SKM-1 (cell line): ENCODE measurements around the gene DOCK11.
A peak's percentile ranks its signal among the peaks of the same experiment; 100 is the strongest.

Experiments
- DNase-seq: peaks from one replicate; lab custom pipeline; 2025; ENCODE audit not compliant: unreplicated experiment; lab: John Stamatoyannopoulos, UW

The DOCK11 gene

DNA sequence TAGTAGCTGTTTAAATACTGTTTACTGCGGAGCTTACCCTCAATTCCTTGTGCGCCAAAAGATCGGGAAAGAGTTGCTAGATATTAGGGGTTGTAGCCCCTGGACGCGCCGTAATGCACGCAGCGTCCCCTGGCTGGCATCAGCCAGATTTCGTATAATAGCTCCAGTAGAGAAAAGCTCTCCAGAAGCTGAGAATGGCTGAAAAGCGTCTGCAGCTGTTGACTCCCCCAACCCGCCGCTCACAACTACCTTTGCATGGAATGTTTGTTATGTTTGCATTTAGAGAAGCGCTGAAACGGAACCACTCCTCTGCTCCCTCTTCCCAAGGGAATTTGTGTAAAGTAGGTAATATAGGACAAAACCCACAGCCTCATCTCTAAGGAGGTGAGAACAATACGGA is 3.7 kb downstream of the DOCK11 start:
- no peak for DNase-seq

- DNase-seq: peak; percentile 65
These were observed 6.7 kb downstream of the DOCK11 start for GRCh38 chrX:118502161-118502789.

- no peak for DNase-seq
These were observed 7.8 kb downstream of the DOCK11 start for GRCh38 chrX:118503260-118504041.

- no peak for DNase-seq
These were observed 9.0 kb downstream of the DOCK11 start for GRCh38 chrX:118504581-118504980.

GRCh38 chrX:118506805-118507480 is 11.3 kb downstream of the DOCK11 start:
- no peak for DNase-seq

GRCh38 chrX:118507766-118508165 is 12.2 kb downstream of the DOCK11 start:
- DNase-seq: no peak

- DNase-seq: no peak
These were observed 12.6 kb downstream of the DOCK11 start for GRCh38 chrX:118508221-118508620.

DNA sequence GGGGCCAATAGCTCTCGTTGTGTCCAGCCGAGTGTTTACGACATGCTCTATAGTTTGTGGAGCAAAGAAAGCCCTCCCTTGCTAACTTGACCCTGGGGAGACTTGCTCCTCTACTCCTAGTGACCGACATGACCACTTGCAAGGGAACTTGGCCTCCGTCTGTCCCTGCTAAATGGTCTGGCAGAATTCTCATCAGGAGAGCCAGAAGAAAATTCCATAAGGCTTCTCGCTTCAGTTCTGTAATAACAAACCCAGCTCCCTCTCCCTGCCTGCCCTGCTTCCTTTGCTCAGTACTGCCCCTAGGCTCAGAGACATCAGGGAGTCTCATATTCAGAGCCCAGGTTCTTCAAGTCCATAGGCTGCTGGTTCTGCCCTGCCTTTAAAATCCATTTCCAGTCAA is 13.0 kb downstream of the DOCK11 start:
- no peak for DNase-seq

GRCh38 chrX:118510111-118510510 is 14.5 kb downstream of the DOCK11 start:
- DNase-seq: no peak

DNA sequence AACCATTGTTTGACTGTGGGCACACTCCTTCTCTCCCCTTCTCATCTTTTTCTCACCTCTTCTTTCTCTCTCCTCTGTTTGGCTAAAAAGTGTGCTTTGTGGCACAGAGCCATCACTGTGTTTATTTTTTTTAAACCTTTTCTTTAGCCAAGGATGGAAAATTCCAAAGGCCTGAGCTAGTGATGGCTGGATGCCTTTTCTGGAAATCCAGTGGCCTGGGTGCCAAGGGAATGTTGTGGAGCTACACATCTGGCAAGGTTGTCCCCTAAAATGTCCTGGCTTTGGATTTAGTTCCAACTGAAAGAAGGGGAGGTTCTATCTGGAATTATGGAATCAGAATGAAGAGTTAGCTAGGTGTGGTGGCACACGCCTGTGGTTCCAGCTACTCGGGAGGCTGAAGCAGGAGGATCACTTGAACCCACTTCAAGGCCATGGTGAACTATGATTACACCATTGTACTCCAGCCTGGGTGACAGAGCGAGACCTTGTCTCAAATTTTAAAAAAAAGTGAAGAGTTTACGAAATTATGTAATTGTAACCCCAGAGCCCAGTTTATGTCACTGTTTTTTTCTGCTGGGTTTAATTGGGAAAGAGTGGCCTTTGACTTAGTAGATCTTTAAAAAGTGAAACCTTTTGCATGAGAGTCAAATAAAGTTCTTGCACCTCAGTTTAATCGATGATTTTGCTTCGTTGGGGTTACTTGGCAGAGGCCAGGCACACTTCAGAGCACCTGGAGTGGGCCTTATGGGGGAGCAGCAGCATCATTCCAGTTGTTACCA is 17.7 kb downstream of the DOCK11 start:
- DNase-seq: no peak

DNA sequence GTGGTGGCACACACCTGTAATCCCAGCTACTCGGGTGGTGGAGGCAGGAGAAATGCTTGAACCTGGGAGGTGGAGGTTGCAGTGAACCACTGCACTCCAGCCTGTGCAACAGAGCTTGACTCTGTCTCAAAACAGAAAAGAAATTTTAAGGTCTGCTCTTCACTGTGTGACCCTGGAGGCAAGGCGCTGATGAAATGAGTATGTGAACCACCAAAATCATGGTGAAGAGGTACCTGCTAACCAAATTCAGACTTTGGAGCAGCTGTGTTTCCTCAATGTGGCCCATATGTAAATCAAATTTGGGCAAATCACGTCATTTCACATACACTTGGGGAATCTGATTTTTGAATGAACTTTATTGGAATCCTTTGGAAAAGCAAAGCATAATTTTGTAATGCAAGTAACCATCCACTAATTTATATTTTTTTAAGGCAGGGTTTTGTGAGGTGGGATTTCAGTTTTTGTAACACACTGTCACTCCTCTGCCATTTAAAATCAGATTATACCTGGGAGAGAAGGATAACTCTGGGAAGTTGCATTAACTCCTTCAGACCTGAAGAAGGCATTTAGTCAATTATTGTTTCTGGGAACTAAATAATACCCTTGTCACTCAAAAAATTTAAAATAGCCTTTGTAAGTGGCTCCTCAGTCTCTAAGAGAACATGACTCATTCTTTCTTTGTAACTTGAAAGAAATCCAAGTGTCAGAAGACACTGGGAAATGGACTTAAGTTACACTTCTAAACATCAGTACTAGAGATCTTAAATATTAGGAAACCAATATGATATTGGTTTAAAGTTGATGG is 24.0 kb downstream of the DOCK11 start:
- no peak for DNase-seq

DNA sequence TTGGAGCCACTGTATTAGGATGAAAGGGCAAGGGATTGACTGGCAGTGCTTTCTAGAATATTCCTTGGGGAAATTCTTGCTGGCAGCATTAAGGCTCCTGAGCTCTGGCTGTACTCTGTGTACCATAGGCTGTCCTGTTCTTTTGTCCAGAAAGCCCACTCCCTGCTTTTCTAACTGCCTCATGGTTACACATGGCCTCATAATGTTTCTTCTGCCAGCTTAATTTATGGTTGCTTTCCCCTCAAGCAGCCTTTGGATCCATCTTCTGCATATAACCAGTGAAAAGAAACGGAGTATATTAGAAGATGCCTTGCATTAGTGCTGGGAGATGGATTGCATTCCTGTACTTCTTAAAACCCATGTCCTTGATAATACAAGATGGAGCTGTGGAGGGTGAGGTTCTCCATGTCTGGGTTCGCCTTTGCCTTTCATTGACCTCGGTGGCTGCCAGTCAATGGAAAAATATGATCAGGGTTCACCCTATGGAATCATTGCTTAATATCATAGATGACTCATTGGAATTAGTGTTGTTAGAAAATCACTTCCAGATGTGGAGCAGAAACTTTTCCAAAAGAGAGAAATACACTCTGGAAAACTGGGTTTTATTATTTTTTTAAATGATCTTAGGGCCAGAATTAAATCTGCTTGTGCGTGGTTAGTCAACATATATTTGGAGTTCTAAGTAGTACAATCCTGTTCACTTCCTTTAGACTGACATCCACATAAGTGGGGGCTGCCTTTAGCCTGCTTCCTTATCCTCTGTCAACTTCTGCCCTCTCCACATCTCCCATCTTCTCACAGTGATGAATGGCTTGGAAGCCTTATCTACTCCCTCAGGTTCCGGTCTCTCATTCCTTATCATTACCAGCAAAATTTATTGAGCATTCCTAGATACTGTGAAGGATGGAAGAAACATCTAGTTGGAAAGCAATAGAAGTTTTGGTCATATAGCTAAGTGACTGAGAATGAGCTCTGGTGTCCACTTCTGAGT is 24.9 kb downstream of the DOCK11 start:
- DNase-seq: no peak

- DNase-seq: no peak
These were observed 25.8 kb downstream of the DOCK11 start for GRCh38 chrX:118521435-118521834.

DNA sequence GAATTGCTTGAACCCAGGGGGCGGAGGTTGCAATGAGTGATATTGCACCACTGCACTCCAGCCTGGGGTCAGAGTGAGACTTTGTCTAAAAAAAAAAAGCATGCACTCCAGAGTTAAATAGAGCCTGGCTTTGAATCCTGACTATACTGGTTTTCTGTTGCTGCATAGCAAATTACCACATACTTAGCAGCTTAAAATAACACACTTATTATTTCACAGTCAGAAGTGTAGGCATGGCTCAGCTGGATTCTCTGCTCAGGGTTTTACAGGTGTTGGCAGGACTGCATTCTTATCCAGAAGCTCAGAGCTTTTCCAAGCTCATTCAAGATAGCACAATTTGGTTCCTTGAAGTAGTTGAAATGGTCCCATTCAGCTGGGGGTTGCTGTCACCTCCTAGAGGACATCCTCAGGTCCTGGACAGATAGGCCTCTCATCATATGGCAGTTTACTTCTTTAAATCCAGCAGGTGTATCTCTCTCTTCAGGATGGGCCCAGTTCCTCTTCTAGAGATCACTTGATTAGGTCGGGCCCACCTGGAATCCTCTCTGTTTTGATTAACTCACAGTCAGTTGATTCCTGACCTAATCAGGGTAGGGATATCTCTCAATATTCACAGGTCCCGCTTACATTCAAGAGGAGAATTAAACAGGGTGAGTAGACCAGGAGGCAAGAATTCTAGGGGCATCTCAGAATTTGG is 26.8 kb downstream of the DOCK11 start:
- DNase-seq: no peak

DNA sequence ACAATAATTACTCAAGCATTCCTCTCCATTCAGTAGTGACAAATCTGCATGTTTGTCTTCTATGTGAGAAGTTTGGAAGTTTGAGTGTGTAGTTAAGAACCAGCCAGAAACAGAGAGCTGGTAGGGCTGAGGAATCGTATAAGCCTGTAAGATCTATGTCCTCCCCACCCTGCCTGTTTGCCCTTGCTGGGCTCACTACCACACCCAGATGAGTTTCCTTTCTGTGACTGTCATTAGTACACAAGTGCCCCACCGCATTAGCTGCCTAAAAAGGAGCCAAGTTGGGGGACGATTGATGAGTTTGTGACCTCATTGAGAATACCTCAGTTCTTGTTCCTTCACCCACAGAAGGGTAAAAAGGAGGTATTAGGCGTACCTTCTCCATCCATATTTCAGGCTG is 28.3 kb downstream of the DOCK11 start:
- no peak for DNase-seq

GRCh38 chrX:118524344-118524743 is 28.7 kb downstream of the DOCK11 start:
- no peak for DNase-seq

- DNase-seq: no peak
These were observed 29.6 kb downstream of the DOCK11 start for GRCh38 chrX:118525174-118525730.

GRCh38 chrX:118526149-118526548 is 30.5 kb downstream of the DOCK11 start:
- DNase-seq: no peak
